ENCODE results near the gene WHRN.

DNA sequence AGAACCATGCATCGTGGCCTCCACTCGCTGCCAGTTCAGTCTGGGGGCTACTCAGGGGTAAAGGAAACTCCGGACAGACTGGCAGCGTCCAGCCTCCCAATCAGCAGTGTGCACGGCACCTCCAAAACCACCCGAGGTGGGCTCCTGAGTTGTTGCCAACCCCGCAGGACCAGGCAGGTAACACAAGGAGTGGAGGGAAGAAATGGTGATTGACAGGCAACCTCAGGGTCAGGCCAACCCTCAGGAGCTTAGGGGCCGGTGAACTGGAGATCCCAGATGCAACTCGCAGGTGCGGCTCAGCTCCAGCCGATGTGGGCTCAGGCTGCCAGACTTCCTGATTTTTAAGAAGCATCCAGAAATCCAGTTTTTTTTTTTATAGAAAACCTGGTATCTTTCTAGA is 80.1 kb downstream of the WHRN start:
- TF ChIP-seq, protein P1, sequence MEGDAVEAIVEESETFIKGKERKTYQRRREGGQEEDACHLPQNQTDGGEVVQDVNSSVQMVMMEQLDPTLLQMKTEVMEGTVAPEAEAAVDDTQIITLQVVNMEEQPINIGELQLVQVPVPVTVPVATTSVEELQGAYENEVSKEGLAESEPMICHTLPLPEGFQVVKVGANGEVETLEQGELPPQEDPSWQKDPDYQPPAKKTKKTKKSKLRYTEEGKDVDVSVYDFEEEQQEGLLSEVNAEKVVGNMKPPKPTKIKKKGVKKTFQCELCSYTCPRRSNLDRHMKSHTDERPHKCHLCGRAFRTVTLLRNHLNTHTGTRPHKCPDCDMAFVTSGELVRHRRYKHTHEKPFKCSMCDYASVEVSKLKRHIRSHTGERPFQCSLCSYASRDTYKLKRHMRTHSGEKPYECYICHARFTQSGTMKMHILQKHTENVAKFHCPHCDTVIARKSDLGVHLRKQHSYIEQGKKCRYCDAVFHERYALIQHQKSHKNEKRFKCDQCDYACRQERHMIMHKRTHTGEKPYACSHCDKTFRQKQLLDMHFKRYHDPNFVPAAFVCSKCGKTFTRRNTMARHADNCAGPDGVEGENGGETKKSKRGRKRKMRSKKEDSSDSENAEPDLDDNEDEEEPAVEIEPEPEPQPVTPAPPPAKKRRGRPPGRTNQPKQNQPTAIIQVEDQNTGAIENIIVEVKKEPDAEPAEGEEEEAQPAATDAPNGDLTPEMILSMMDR (conservative IDR thresholded peaks at IDR 0.05; ENCODE audit: low read depth in 2 of 2), result no peak
- TF ChIP-seq NANOG (IDR thresholded peaks at IDR 0.05; ENCODE audit: borderline replicate concordance) (no peak), POLR2AphosphoS5 (IDR thresholded peaks at IDR 0.05; ENCODE audit: low read depth) (no peak)

All from GM23338 (cell line).